DMS79 treated with DMSO at 0.1 percent for 48 hours (cell line): Measurements from ENCODE around the gene NDUFAF8.

Experiments used
- DNase-seq: peaks from one replicate; lab custom pipeline; 2025; lab: John Stamatoyannopoulos, UW

The NDUFAF8 gene

DNA sequence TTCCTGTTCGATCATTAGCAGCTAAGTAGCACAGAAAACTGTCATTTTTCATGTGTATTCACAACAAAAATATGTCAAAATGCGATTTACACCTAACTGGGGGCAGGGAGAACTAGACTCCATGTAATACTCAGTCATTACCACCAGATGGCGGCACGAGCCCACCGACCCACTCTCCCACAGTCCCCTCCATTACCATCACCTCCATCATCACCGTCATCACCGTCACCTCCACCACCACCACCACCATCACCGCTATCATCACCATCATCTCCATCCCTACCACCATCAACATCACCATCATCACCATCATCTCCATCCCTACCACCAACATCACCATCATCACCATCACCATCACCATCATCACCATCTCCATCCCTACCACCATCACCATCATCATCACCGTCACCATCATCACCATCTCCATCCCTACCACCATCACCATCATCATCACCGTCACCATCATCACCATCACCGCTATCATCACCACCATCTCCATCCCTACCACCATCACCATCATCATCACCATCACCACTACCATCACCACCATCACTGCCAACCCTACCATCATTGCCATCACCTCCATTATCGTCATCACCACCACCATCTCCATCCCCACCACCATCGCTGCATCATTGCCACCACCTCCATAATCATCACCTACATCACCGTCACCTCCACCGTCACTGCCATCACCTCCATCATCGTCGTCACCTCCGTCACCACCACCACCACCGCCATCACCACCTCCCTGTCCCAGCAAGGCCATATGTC, 14.4 kb downstream of the NDUFAF8 start:
- peak; percentile 11 for DNase-seq

DNA sequence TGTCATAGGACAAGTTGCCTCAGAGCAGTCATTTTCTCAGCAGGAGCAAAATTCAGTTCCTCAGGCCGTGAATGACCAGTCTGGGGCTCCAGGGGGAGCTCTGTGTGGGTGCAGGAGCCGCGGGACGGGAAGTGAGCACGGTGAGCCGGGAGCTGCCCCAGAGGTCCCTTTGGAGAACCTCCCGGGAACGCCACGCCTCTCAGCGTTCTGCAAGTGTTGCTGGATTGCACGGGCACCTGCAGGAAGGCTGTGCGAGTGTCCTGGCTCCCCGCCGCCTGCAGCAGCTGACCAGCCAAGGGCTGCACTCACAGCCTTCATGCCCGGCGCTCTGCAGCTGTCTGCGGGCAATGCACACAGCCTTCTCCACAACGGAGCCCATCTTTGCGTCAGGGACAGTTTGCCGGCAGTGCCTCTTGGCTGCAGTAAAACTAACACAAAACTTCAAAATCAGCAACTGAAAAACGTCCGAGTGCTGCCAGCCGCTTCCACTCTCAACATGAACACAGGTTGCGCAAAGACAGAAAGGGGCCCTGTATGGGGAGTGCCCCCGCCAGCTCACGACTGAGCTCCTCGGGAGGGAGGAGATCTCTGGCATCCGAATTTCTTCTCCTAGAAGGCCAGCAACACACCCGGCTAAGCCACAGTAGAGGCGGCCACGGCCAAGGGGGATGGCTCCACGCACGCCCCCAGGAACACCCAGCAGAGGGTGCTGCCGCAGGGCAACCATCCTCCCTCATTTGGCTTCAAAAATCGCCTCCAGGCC, 16.0 kb downstream of the NDUFAF8 start:
- DNase-seq: peak; percentile 50

DNA sequence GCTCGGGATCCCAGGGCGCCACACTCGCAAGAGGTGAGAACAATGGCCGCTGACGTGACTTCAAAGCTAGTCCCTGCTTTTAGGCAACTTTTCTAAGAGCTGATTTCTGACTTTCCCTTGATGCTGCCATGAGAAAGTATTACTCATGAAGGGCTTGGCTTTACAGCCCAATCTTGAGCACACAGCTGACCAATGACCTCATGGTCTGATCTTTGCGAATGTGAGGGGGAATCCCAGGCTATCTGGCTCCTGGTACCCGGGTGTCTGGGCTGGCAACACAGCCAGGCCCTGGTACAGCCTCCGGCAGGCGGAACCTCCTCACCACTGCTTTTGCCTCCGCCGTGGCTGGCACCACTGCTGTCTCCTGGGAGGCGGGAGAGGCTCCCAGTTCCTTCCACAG, 17.5 kb downstream of the NDUFAF8 start:
- no peak for DNase-seq

DNA sequence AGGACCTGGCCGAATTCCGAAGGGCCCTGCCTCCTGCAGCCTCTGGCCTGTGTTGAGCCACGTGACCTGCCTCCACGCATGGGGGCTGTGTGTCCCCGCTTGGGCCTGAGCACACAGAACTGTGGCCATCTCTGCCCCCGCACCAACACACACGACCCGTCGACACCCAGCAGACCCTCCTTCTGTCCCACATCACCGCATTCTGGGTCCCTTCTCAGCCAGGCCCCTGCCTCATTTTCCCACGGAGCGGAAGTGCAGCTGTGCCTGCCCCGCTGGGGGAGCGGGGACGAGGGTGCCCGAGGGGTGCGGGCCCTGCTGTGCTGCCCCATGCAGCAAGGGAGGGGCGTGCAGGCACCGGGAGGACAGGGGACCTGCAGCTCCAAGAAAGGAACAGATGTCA, 18.4 kb downstream of the NDUFAF8 start:
- DNase-seq: no peak

DNA sequence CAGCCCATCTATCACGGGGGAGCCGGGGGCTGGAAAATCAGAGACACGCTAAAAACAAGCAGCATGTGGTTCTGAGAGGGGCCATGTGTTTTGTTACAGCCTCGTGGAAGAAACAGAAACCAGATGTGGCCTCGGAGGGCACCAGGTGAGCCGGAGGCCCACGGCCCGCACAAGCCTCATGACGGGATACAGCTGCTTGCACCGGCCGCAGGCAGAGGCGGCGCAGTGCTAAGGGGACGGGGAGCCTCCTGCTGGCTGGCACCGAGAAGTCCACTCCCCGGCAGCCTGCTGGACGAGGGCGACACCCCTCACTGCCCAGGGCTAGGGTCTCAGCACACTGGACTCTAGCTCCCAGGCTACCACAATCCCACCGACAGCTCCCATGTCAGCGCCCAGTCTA, 19.2 kb downstream of the NDUFAF8 start:
- DNase-seq: no peak

DNA sequence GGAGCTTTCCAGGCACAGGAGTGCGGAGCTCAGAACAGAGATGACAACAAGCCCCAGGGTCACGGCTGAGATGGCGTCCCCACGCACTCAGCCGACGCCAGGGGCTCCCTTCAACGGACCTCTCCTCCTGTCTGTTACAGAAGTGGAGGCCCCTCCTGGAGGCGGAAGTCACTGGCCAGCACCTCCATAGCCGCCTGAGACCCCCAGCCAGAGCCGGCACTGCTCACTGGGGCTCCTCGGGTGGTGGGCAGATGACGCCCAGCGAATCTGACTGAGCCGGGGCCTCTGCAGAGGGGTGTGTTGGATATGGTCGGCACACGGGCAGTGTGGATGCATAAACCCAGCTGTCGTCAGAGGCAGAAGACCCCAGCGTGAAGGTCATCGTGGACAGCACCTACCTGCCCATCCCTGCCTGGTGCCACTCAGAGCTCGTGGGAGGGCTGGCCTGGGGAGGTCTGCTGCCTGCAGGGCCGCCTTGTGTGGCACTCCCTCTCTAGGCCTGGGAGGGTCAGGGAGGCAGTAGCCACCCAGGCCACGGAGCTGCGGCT, 20.0 kb downstream of the NDUFAF8 start:
- DNase-seq: no peak

DNA sequence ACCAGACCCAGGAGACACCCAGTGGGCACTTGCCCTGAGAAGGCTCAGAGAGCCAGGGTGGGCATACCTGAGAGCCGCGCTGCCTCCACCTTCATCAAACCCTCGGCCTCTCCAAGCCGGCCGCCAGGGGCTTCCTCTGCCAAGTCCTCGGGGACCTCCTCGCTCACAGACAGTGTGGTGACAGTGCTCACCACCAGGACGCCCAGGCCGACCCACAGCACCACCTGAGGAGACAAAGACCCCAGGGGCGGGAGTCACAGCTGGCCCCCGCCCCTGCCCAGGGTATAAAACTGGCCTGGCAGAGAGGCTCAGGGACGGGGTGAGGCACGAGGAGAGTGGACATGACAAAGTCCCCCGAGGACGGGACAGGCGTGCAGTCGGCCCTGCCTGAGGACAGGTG, 21.1 kb downstream of the NDUFAF8 start:
- DNase-seq: no peak

DNA sequence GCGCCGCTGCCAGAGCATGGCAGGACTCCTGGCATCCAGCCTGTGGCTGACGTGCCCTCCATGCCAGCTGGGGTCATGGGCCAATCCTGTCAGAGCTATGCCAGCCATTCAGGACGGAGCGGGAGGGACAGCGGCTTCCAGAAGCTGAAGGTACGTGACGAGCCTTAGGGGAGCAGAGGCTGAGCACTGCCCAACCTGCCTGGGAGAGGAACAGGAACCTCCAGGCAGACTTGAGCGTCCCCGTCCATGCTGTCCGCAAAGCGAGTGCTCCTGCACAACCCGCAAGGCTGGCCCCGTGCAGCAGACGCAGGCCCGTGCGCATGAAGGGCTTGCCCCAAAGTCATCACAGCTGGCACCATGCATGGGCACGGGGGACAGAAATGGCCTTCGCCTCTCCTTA, 21.5 kb downstream of the NDUFAF8 start:
- DNase-seq: no peak

DNA sequence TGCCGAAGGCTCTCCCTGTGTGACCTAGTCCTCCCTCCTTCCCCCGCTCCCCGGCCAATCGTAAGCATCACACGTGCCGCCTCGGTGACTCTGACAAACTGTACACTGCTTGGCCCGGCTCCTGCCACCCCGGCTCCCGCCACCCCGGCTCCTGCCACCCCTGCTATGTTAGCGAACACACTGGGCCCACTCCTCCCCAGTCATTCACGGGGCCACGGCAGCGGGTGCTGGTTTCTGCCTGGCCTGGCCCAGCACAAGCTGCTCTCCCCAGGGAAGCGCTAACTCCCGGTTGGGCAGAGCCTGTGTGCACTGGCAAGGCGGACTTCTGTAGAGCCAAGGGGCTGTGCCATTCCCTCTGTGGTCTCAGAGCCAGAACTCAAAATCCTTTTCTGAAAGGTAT, 22.0 kb downstream of the NDUFAF8 start:
- DNase-seq: no peak

DNA sequence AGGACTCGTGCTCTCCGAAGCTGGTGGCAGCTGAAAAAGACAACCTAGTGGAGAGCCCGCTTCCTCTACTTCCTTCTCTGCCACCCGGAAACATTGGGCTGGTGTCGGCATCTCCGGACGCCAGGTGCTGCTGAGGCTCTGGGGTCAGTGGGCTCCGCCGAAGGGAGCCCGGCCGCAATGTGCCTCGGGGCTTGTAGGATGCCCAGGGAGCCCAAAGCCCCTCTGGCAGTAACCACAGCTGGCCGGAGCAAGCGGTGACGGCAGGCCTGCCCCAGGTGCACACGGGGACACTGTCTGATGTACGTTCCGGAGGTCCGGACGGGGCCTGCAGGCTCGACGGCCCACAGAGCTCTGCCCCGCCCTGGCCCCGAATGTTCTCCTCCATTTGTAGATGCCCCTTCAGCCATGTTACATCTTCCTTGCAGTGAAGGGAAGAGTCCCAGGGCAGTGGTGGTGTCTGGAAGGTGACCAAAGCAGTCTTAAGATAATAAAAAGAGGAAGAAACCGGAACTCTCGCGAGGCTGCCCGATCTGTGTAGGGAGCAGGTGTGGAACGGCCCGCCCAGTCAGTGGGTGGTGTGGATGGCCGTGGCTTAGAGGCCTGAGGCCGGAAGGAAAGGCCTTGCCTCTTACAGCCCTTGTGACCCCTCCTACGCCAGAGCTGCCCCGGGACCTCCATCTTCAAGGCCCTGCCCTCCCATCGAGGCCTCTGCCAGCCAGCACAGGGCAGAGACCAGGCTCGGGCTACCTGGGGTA, 22.6 kb downstream of the NDUFAF8 start:
- DNase-seq: no peak

DNA sequence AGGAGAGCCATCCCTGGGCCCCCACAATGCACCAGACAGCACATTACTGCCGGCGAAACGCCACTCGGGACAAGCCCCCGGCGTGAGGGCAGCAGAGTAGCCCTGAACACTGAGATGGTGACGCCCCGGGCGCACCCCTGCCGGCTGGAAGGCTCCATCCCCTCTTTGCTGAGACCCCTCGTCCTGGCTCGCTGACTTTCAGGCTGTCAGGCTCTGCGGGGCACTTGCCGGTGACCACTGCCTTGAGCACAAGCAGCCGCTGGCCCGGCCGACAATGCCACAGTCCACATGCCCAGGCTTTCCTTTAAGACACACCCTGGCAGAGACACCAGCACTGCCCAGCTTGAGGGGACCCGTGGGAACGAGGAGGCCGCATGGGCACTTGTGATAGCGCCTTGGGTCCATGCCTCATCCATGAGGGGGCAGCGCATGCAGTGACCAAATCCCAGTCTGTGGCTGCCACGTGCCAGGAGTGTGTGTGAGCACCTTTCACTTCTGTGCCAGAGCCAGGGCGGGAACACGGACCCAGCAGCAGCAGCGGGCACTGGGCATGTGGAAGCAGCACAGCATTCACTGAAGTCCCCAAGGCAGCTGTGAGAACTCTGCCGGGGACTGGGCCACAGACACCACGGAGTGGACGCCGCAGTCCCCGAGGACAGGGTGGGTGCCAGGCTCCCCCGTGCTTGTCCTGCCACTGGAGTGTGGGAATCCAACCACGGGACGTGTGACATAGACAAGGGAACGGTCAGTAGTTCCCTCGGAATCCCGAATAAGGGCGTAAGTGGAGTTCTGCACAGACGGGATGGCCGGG, 24.5 kb downstream of the NDUFAF8 start:
- no peak for DNase-seq

DNA sequence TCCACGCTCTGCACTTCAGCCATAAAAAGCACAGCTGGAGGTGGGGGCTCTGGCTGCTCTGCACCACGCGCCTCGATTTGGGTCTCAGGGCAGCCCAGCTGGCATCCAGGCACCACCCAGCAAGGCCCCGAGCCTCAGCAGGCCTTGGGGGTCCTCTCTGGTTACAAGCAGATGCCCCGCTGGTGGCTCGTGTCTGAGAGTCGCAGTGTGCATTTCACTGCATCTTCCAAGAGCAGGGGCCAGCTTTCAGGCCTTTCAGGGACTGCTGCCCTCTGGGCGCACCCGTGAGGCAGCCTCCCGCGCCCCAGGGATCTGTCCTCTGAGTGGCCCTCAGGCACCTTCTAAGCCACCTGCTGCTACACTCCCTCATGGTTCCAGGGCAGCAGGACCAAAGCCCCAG, 25.5 kb downstream of the NDUFAF8 start:
- no peak for DNase-seq

DNA sequence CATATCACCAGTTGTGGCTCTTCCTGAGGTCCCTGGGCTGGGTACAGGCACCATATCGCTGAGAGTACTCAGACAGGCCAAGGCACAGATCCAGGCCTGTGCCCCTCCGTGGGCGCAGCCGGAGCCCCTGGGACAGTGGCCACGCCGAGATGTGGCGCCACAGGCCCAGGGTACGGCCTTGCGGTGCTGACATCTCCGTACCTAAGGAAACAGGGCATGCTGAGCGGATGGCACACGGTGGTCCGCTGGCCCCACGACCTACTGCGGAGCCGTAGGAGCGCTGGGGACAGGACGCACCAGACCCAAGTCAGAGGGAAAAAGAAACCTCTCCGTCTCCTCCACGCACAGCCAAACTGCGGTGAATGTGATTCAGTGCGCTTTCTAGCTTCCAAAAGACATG, 26.5 kb downstream of the NDUFAF8 start:
- DNase-seq: no peak

DNA sequence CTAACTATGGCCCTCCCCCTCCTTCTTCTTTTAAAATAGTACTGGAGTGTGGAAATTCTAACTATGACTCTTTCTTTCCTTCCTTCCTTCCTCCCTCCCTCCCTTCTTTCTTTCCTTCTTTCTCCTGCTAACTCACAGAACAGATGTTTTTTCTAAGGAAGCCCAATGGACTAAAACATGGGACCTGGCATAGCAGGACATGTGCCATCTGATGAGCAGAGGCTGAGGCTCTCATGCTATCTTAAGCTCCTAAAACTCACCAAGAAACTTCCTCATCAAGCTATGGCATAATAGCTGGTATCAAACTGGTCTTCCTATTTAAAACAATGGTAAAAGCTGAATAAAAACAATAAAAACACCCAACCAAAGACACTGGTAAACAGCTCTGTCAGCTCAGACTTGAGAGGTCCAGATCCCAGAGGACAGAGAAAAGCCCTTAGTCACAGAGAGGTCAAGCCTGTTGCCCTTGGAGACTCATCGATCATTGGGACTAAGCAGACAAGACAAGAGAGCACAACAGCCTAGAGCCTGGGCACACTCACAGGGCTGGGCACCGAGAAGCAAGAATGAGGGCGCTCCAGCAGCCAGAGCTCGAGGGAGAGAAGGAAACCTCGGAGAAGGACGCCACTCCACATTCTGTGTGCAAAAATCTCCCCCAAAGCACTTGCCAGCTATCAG, 28.4 kb downstream of the NDUFAF8 start:
- no peak for DNase-seq

DNA sequence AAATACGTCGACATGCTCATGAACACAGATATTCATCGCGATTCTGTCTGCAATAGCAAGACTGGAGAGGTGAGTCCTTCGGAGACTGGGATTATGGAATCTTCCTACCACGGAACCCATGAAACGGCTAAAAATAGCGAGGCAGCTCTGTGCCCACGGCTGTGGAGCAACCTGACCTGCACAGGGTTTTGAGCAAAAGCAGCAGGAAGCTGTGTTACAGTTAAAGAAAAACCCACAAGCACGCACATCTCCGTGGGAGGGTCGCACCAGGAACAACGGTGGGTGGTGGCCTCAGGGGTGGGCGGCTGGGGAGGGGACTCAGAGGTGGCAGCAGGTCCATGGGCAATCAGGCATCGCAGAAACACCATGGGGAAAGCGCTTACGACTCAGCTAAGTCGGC, 31.2 kb downstream of the NDUFAF8 start:
- no peak for DNase-seq

DNA sequence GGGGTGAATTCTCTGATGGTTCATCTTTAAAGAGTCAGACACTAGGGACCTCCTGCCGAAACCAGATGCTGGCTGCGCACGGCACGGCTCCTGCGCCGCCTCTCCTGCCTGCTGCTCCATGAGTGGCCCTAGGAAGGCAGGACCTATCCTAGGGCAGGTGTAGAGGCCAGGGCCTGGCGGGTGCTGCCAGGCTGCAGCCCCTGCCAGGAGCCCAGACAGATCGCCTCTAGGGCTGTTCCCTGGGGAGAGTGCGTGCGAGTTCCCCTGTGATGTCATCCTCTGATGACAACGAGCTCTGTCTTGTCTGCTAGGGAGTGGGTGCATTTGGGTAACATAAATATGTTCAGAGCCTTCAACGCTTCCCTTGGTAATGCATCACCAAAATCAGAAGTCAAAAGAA, 32.1 kb downstream of the NDUFAF8 start:
- DNase-seq: no peak

DNA sequence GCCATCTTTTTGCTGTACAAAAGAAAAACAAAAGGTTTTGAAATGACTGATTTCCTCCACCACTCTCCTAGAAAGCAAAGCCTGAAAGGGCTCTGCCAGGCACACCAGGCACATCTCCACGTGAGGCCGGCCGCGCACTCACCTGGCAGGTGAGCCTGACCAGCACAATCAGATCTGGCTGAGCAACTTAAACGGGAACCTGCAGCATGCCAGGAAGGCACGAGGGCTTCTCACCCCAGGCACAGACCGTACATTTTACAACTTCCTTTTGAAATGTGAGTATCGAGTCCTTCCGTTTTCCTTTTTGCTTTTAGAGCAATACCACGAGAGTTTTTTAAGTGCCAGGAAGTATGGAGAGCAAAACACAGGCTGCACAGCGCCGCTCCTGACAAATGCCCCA, 33.5 kb downstream of the NDUFAF8 start:
- DNase-seq: no peak

DNA sequence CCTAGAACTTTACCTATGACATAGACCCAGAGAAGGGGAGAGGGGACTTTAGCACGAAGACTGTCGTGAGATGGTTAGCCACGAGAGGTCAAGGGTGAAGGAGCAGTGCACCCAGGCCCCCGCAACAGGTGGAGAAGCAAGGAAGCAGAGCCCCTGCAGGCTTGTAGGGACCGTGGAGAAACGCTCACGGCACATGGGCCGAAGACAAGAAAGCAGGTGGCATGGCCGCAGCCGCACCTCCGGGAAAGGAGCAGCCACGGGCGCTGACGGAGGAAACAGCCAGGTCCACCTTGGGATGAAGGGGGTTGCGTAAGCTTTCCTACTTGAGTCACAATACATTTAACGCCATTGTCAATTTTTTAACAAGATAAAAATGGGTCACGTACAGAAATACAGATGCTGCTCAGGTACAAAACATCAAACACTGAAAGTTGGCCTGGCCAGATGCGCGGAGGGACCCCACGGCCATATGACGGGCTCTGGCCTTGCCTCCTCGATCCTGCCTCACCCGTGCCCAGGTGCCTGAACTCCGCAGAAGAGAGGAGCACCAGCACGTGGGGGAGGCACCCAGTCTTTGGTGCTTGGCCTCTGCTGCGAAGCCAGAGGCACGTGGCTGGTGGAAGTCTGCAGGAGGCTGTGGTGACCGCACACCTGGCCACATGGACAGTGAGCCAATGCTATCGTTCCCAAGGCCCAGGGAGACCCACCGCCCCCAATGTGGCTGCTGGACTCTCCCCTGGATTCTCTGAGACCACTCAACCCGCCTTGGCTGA, 34.8 kb downstream of the NDUFAF8 start:
- no peak for DNase-seq

DNA sequence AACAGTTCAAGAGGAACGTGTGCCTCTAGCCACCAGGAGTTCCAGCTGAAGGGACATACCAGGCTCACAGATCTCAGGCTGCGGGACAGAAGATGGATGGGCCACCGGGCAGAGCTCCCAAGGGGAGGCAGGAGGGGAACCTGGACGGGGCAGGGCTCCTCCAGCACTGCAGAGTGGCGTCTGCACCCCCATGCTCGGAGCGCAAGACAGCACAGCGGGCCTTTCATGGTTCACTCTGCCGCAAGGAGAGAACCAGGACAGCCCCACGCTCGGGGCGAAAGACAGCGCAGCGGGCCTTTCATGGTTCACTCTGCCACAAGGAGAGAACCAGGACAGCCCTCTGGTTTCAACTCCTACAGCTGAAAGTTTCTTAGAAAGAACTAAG, 35.3 kb downstream of the NDUFAF8 start:
- no peak for DNase-seq

DNA sequence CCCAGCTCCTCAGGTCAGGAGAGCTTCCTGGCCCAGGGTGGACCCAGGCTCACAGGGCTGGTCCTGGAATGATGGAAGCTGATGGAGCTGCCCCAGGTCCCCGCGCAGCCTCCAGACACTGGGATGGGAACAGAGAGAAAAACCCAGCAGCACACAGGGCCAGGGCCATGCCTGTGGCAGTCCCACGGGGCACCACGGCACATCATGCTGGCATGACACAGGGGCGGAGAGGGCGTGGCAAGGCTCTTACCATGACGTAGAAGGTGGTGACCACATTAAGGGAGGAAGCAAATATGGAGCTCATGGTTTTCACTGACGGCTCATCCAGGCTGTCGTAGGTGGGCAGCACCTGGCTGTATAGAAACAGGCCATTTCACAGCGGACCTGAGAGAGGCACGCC, 37.7 kb downstream of the NDUFAF8 start:
- DNase-seq: peak; percentile 8
